SJCRH30 (cell line): ENCODE results near the gene DAD1. TPM values are rescaled to one million over a fixed set of nuclear protein-coding genes. Genes with fewer than 3 reads are reported as not detected.
"Not testable (repeated sequence)": the region's sequence is repeated elsewhere in the genome, so short reads cannot be mapped to it uniquely, and the experiment has no call there.

Experiments
- DNase-seq, 2 experiments: peaks; one replicate each; pipeline ENCODE4 v3.0.0-alpha.2; 2015 to 2020
- H3K27ac ChIP-seq: fragments of 250-450 bp; sonication (Bioruptor Pico); 2 replicates; pipeline ENCODE4 v1.5.1; 2020; ENCODE audit warnings: mild to moderate bottlenecking, moderate library complexity
- H3K27me3 ChIP-seq: fragments of 250-450 bp; sonication (Bioruptor Pico); 2 replicates; pipeline ENCODE4 v1.5.1; 2020; ENCODE audit warnings: mild to moderate bottlenecking, moderate library complexity
- H3K36me3 ChIP-seq: fragments of 250-450 bp; sonication (Bioruptor Pico); 2 replicates; pipeline ENCODE4 v1.5.1; 2020; ENCODE audit warnings: mild to moderate bottlenecking, moderate library complexity
- H3K4me1 ChIP-seq: fragments of 250-450 bp; sonication (Bioruptor Pico); 2 replicates; pipeline ENCODE4 v1.5.1; 2020; ENCODE audit warnings: mild to moderate bottlenecking, moderate library complexity
- H3K4me3 ChIP-seq: fragments of 250-450 bp; sonication (Bioruptor Pico); 2 replicates; pipeline ENCODE4 v1.5.1; 2020; ENCODE audit warnings: mild to moderate bottlenecking, moderate library complexity
- H3K9me3 ChIP-seq: fragments of 250-450 bp; sonication (Bioruptor Pico); replicated peaks from 2 replicates; pipeline ENCODE4 v1.5.1; 2020; ENCODE audit warnings: mild to moderate bottlenecking, moderate library complexity
- total RNA-seq: library from RNA; depleted of rRNA; stranded (reverse); fragments of >200 nt; shearing (Covaris generic); gene quantifications from 2 replicates; pipeline ENCODE4 v1.2.3, GENCODE V29; 2014

Gene DAD1
- total RNA-seq, 1 experiment from 2014 or later: 241 TPM

DNA sequence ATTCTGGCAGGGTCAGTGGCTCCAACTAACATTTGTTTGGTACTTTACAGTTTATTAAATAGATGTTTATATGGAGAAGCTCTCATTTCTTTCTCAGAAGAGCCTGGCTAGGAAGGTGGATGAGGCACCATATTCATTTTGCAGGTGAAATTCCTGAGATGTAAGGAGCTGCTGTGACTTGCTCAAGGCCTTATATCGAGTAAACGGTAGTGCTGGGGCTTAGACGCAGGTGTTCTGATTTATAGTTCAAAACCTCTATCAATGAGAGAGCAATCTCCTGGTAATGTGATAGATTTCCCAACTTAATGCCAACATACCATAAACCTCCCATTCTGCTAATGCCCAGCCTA lies 42.3 kb downstream of the DAD1 start:
- Histone ChIP-seq H3K4me3 (no peak overlapping the region), H3K27me3 (no peaks in the 10 kb centered on the region), H3K36me3 (peaks cover 10% of the 10 kb centered on the region), H3K27ac (peak overlapping the region; percentile 85), H3K4me1 (peaks cover 68% of the 10 kb centered on the region), H3K9me3 (no peaks in the 10 kb centered on the region)
- no peak for DNase-seq

- Histone ChIP-seq H3K27me3 (no peaks in the 10 kb centered on the region), H3K4me1 (peaks cover 62% of the 10 kb centered on the region), H3K36me3 (peaks cover 7% of the 10 kb centered on the region; the same call in 1 of the 2 replicates), H3K9me3 (no peaks in the 10 kb centered on the region), H3K27ac (peak overlapping the region; percentile 85), H3K4me3 (no peak overlapping the region)
- peak; percentile 96 to 98 for DNase-seq
These were observed 42.9 kb downstream of the DAD1 start for GRCh38 chr14:22545842-22546721.

- H3K27ac ChIP-seq: peak overlapping the region; percentile 85; the same call in 1 of the 2 replicates
- H3K9me3 ChIP-seq: no peaks in the 10 kb centered on the region
- H3K36me3 ChIP-seq: peaks cover 7% of the 10 kb centered on the region; the same call in 1 of the 2 replicates
- no peak for DNase-seq
- no peaks in the 10 kb centered on the region for H3K27me3 ChIP-seq
- no peak overlapping the region for H3K4me3 ChIP-seq
- peaks cover 51% of the 10 kb centered on the region for H3K4me1 ChIP-seq
These were observed 44.1 kb downstream of the DAD1 start for GRCh38 chr14:22544881-22545420.

- peaks cover 5% of the 10 kb centered on the region; the same call in 1 of the 2 replicates for H3K36me3 ChIP-seq
- H3K4me1 ChIP-seq: peaks cover 46% of the 10 kb centered on the region
- H3K4me3 ChIP-seq: no peak overlapping the region
- H3K27me3 ChIP-seq: no peaks in the 10 kb centered on the region
- no peaks in the 10 kb centered on the region for H3K9me3 ChIP-seq
- H3K27ac ChIP-seq: no peak overlapping the region
- DNase-seq: no peak
These were observed 44.6 kb downstream of the DAD1 start for GRCh38 chr14:22544406-22544805.

- not testable (repeated sequence) for H3K27me3 ChIP-seq, DNase-seq, H3K36me3 ChIP-seq, H3K9me3 ChIP-seq, H3K27ac ChIP-seq, H3K4me3 ChIP-seq
- peaks cover 39% of the 10 kb centered on the region for H3K4me1 ChIP-seq
These were observed 45.3 kb downstream of the DAD1 start for GRCh38 chr14:22543570-22544357.

DNA sequence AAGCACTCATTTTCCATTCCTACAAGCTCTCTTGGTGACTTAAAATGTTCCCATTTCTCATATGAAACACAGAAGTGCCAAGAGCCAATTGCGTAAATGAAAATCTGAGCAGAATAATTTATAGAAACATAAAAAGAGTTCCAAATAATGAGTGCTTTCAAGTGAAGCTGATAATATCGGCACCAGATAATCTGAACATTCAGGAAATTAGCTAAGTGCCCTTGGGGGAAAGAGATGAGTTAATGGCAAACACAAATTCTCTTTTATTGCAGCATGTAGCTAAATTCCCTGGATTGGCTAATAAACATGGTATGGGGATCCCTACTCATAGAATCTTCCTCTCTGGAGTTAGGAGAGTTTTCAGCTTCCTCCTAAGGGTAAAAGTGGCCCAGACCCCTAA lies 46.7 kb downstream of the DAD1 start:
- no peak overlapping the region for H3K27ac ChIP-seq

DNA sequence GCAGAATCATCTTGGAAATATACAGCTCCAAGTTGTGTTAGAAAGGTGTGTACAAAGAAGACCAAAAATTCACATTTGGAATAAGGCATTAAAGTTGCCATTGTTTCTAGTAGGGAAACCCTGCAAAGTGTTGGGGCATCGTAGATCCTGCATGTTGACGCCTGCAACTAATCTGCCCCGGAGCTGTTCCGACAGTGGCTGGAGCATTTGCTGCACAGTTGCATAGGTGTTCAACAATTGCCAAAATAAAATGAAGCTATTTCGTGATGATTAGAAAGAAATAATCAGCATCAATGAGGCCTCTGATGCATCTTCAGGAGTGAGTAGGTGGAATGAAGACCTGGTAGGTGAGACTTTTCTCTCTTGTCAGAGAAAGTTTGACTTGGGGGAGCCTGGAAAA lies 47.3 kb downstream of the DAD1 start:
- Histone ChIP-seq H3K4me3 (no peak overlapping the region), H3K4me1 (peaks cover 38% of the 10 kb centered on the region), H3K27me3 (no peaks in the 10 kb centered on the region), H3K36me3 (peaks cover 2% of the 10 kb centered on the region; the same call in 1 of the 2 replicates), H3K9me3 (no peaks in the 10 kb centered on the region), H3K27ac (no peak overlapping the region)
- no peak for DNase-seq

More for the DNA sequence above, 46.7 kb downstream of the DAD1 start:
- H3K4me1 ChIP-seq: peaks cover 38% of the 10 kb centered on the region
- DNase-seq: no peak
- H3K27me3 ChIP-seq: no peaks in the 10 kb centered on the region
- peaks cover 2% of the 10 kb centered on the region; the same call in 1 of the 2 replicates for H3K36me3 ChIP-seq
- H3K4me3 ChIP-seq: no peak overlapping the region
- H3K9me3 ChIP-seq: no peaks in the 10 kb centered on the region

DNA sequence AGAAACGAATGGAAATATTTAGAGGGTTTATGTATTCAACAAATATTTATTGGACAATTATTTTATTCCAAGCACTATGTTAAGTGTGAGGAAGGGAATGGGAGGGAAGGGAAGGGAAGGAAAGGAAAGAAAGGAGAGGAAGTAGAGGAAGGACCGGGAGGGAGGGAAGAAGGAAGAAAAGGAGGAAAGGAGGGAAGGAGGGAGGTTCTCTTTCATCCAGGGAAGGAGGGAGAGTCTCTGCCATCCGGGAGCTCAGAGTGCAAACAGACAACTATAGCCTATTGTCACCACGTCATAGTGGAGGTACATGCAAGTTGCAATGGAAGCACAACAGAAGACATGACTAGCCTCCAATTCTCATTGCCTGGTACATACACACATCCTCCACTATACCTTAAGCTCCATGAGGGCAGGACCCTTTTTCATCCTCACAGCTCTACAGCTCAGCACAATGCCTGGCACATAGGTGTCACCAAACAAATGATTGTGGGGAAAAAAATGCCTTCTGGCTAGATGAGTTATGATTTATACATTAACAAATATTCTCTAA lies 48.1 kb downstream of the DAD1 start:
- no peaks in the 10 kb centered on the region for H3K9me3 ChIP-seq
- no peaks in the 10 kb centered on the region for H3K27me3 ChIP-seq
- H3K4me1 ChIP-seq: peaks cover 36% of the 10 kb centered on the region
- DNase-seq: no peak
- no peak overlapping the region for H3K4me3 ChIP-seq
- no peak overlapping the region for H3K27ac ChIP-seq
- H3K36me3 ChIP-seq: peaks cover 2% of the 10 kb centered on the region; the same call in 1 of the 2 replicates

DNA sequence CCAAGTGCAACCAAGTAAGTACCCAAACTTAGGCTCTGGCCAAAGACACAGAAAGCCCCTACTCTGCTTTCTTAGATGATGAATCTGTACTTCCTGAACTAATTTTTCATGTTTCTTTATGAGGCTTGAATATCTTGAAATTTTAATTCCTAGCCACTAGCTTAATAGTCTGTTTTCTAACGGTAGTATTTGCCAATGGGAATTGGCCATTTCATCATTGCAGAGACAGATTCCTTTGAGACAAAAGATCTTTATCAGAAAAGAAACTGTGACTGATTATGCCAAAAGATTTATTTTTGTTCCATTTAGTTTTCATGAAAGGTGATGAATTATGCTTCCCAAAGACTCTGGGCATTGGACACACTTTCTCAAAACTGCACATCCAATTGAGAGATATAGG lies 48.7 kb downstream of the DAD1 start:
- no peak for DNase-seq
- H3K27ac ChIP-seq: no peak overlapping the region
- H3K4me1 ChIP-seq: peaks cover 30% of the 10 kb centered on the region
- H3K4me3 ChIP-seq: no peak overlapping the region
- peaks cover 8% of the 10 kb centered on the region; the same call in 1 of the 2 replicates for H3K36me3 ChIP-seq
- no peaks in the 10 kb centered on the region for H3K27me3 ChIP-seq
- H3K9me3 ChIP-seq: no peaks in the 10 kb centered on the region

DNA sequence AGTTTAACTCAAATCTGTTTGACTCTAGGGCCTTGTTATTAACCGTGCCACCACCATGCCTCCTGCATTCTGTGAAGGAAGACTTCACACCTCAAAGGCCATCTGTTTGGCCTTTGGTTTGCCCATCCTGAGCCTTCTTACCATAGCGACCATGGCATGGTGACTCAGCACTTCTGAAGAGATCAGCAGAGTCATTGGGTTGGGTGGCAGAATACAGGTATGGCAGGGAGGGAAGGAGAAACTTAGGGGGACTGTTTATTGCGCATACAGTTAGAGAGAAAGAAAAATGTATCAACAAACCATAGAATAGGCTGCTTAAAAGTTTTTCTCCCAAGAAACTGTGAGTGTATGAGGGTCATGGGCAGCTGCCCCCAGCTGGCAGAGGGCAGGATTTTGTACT lies 49.2 kb downstream of the DAD1 start:
- H3K4me3 ChIP-seq: no peak overlapping the region
- H3K36me3 ChIP-seq: peaks cover 8% of the 10 kb centered on the region; the same call in 1 of the 2 replicates
- no peak for DNase-seq
- H3K27ac ChIP-seq: no peak overlapping the region
- peaks cover 27% of the 10 kb centered on the region for H3K4me1 ChIP-seq
- H3K9me3 ChIP-seq: no peaks in the 10 kb centered on the region
- no peaks in the 10 kb centered on the region for H3K27me3 ChIP-seq

- H3K27ac ChIP-seq: no peak overlapping the region
- peaks cover 19% of the 10 kb centered on the region for H3K4me1 ChIP-seq
- no peak for DNase-seq
- peaks cover 9% of the 10 kb centered on the region; the same call in 1 of the 2 replicates for H3K36me3 ChIP-seq
- no peak overlapping the region for H3K4me3 ChIP-seq
- H3K9me3 ChIP-seq: no peaks in the 10 kb centered on the region
- no peaks in the 10 kb centered on the region for H3K27me3 ChIP-seq
These were observed 50.3 kb downstream of the DAD1 start for GRCh38 chr14:22538671-22539228.

DNA sequence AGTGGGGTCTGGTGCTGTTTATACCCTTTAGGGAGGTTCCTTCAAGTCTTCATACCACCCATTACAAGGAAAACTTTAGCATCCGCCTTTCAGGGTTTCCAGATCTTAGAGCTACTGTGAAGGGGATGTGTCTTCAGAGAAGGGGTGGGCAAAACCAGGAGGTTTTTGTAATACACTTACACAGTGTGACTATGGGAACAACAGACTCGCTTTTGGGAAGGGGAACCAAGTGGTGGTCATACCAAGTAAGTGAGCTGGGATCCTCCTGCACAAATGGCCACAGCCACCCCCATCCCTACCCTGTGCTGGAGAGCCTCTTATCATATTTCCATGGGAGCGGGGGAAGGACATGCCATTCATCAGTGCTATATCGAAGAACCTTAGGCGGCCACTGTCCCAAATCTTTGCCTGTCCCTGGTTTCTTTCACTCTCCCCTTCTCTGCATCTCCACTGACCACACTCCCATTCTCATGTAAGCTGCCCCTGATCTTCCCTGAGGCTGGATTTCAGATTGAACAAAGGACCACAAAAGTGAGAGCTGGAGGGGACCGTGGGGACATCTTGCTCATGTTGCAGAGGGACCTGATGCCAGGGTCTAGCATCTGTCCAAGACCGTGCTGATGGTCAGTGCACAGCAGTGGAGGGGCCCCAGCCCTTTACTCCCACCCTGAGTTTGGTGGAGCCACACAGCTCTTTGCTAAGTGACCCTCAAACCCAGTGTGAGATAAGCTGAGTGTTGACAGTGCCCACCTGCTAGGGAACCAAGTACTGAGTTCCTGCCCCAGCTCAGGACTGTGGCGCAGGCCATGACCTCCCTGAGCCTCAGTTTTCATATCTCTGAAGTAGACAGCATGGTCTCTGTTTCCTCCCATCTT lies 51.4 kb downstream of the DAD1 start:
- H3K4me3 ChIP-seq: no peak overlapping the region
- H3K27me3 ChIP-seq: no peaks in the 10 kb centered on the region
- no peak overlapping the region for H3K27ac ChIP-seq
- H3K4me1 ChIP-seq: peaks cover 30% of the 10 kb centered on the region
- H3K36me3 ChIP-seq: peaks cover 11% of the 10 kb centered on the region; the same call in 1 of the 2 replicates
- DNase-seq: no peak
- no peaks in the 10 kb centered on the region for H3K9me3 ChIP-seq

DNA sequence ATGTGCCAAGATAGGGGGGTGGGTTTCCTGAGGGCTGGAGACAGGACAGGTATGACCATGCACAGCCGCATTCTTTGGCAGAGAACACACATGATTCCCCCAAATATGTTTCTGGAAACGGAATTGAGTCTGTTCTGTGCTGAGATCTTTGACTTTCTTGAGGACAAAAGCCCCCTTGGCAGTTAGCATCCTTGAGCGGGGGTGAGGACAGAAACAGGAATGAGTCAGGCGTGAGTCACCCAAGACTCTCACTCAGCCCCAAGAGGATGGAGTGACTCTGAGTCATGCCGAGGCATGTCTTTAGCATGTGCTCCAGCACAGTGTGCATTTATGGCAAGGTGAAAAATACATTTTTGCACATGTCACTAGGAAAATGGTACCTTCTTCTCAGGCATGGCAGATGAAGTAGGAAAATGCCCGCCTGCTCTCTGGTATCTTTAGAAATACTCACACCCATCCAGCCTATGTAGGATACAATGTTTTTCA lies 52.1 kb downstream of the DAD1 start:
- Histone ChIP-seq H3K36me3 (peaks cover 11% of the 10 kb centered on the region; the same call in 1 of the 2 replicates), H3K27ac (no peak overlapping the region), H3K27me3 (no peaks in the 10 kb centered on the region), H3K4me3 (no peak overlapping the region), H3K4me1 (peaks cover 37% of the 10 kb centered on the region), H3K9me3 (no peaks in the 10 kb centered on the region)
- DNase-seq: peak in 1 of 2 experiments; percentile 43
